Naive B cell (primary cell): Measurements from ENCODE around the gene GPR139. TPM values are rescaled to one million over a fixed set of nuclear protein-coding genes. Genes with fewer than 3 reads are reported as not detected.

ENCODE experiments used
- ATAC-seq, 2 donors: fragments of 150-1000 bp; cut with Tn5 transposase; 2 replicates each; pipeline ENCODE4 v1.10.0; 2021; ENCODE audit warnings: low read depth in 2 of 2, mild to moderate bottlenecking in 2 of 2, moderate library complexity in 2 of 2
- DNase-seq: peaks from one replicate; pipeline ENCODE4 v3.0.0; 2022
- H3K27ac Mint-ChIP-seq, 6 donors: one replicate each; pipeline ENCODE4 v1.8.0; 2020 to 2022; ENCODE audit warnings: mild to moderate bottlenecking in 6 of 6, mixed read lengths in 6 of 6, moderate library complexity in 5 of 6, inconsistent platforms in 2 of 6
- H3K27me3 Mint-ChIP-seq, 3 donors: one replicate each; pipeline ENCODE4 v1.8.0; 2021 to 2022; ENCODE audit warnings: mixed read lengths in 3 of 3, mild to moderate bottlenecking in 1 of 3
- H3K36me3 Mint-ChIP-seq, 2 donors: one replicate each; pipeline ENCODE4 v1.8.0; 2020 to 2022; ENCODE audit warnings: mixed read lengths in 2 of 2, inconsistent platforms in 1 of 2, mild to moderate bottlenecking in 1 of 2
- H3K4me1 Mint-ChIP-seq, 3 donors: one replicate each; pipeline ENCODE4 v1.8.0; 2020 to 2022; ENCODE audit warnings: mixed read lengths in 3 of 3, inconsistent platforms in 1 of 3, mild to moderate bottlenecking in 1 of 3, moderate library complexity in 1 of 3
- H3K4me3 Mint-ChIP-seq, 8 donors: one replicate each; pipeline ENCODE4 v1.8.0; 2020 to 2022; ENCODE audit warnings: mild to moderate bottlenecking in 8 of 8, mixed read lengths in 8 of 8, moderate library complexity in 8 of 8, inconsistent platforms in 2 of 8
- H3K9me3 Mint-ChIP-seq, 7 donors: one replicate each; pipeline ENCODE4 v1.8.0; 2020 to 2022; ENCODE audit warnings: mixed read lengths in 7 of 7, mild to moderate bottlenecking in 5 of 7, inconsistent platforms in 2 of 7, moderate library complexity in 1 of 7
- polyA plus RNA-seq, 6 donors: library from polyadenylated mRNA; unstranded; fragments of 300-500 nt; fragmentation: Illumina TruSeq; gene quantifications; one replicate each; pipeline ENCODE4 v1.2.3, GENCODE V29; 2021; ENCODE audit warnings: low read depth in 6 of 6

Gene GPR139
- polyA plus RNA-seq, 6 donors from 2014 or later = not detected

GRCh38 chr16:20042848-20043247 is 30.8 kb downstream of the GPR139 start:
- DNase-seq (no peak), ATAC-seq (no peak)
- H3K9me3 Mint-ChIP-seq = peaks cover 0 to 6% (median 0%) of the 10 kb centered on the region in 7 donors
- H3K4me1 Mint-ChIP-seq = no peaks in the 10 kb centered on the region
- no peak overlapping the region for H3K27ac Mint-ChIP-seq
- peaks cover 0 to 11% (median 6%) of the 10 kb centered on the region in 3 donors for H3K27me3 Mint-ChIP-seq
- H3K36me3 Mint-ChIP-seq = no peaks in the 10 kb centered on the region
- no peak overlapping the region for H3K4me3 Mint-ChIP-seq

GRCh38 chr16:20041924-20042596 is 31.6 kb downstream of the GPR139 start:
- no peak for DNase-seq
- Mint-ChIP-seq H3K4me3 (no peak overlapping the region), H3K36me3 (no peaks in the 10 kb centered on the region), H3K4me1 (no peaks in the 10 kb centered on the region), H3K27me3 (peaks cover 0 to 11% (median 5%) of the 10 kb centered on the region in 3 donors), H3K9me3 (peaks cover 0 to 6% (median 0%) of the 10 kb centered on the region in 7 donors), H3K27ac (no peak overlapping the region)
- no peak for ATAC-seq

GRCh38 chr16:20040011-20040410 is 33.7 kb downstream of the GPR139 start:
- no peaks in the 10 kb centered on the region for H3K4me1 Mint-ChIP-seq
- H3K36me3 Mint-ChIP-seq = no peaks in the 10 kb centered on the region
- ATAC-seq (no peak), DNase-seq (no peak)
- no peak overlapping the region for H3K27ac Mint-ChIP-seq
- H3K27me3 Mint-ChIP-seq = peaks cover 0 to 11% (median 9%) of the 10 kb centered on the region in 3 donors
- H3K4me3 Mint-ChIP-seq = no peak overlapping the region
- H3K9me3 Mint-ChIP-seq = peaks cover 0 to 16% (median 2%) of the 10 kb centered on the region in 7 donors

- Mint-ChIP-seq H3K27ac (no peak overlapping the region), H3K27me3 (peaks cover 0 to 12% (median 9%) of the 10 kb centered on the region in 3 donors), H3K4me3 (no peak overlapping the region), H3K9me3 (peaks cover 1 to 12% (median 6%) of the 10 kb centered on the region in 7 donors), H3K36me3 (peaks cover 0 to under 1% of the 10 kb centered on the region in 2 donors), H3K4me1 (no peaks in the 10 kb centered on the region)
- DNase-seq = no peak
- no peak for ATAC-seq
Measured at GRCh38 chr16:20029611-20030010, 44.1 kb downstream of the GPR139 start.

- DNase-seq (no peak), ATAC-seq (no peak)
- Mint-ChIP-seq H3K9me3 (peaks cover 1 to 14% (median 2%) of the 10 kb centered on the region in 7 donors), H3K27ac (no peak overlapping the region), H3K27me3 (peaks cover 0 to 9% (median 4%) of the 10 kb centered on the region in 3 donors), H3K36me3 (peaks cover 0 to 7% of the 10 kb centered on the region in 2 donors), H3K4me1 (no peaks in the 10 kb centered on the region), H3K4me3 (no peak overlapping the region)
Measured at GRCh38 chr16:20026361-20027072, 47.2 kb downstream of the GPR139 start.

GRCh38 chr16:20023190-20023589 is 50.5 kb downstream of the GPR139 start:
- ATAC-seq (no peak), DNase-seq (no peak)
- peaks cover 0 to 9% (median 4%) of the 10 kb centered on the region in 3 donors for H3K27me3 Mint-ChIP-seq

GRCh38 chr16:20020976-20021375 is 52.7 kb downstream of the GPR139 start:
- no peak overlapping the region for H3K27ac Mint-ChIP-seq
- ATAC-seq (no peak), DNase-seq (no peak)
- no peak overlapping the region for H3K4me3 Mint-ChIP-seq
- H3K4me1 Mint-ChIP-seq = no peaks in the 10 kb centered on the region
- H3K9me3 Mint-ChIP-seq = peaks cover 0 to 20% (median 3%) of the 10 kb centered on the region in 7 donors
- peaks cover 0 to under 1% (median 0%) of the 10 kb centered on the region in 3 donors for H3K27me3 Mint-ChIP-seq
- peaks cover 0 to 7% of the 10 kb centered on the region in 2 donors for H3K36me3 Mint-ChIP-seq

More at GRCh38 chr16:20023190-20023589, 50.5 kb downstream of the GPR139 start:
- Mint-ChIP-seq H3K27ac (no peak overlapping the region), H3K4me1 (no peaks in the 10 kb centered on the region), H3K9me3 (peaks cover 0 to 20% (median 3%) of the 10 kb centered on the region in 7 donors), H3K36me3 (peaks cover 0 to 7% of the 10 kb centered on the region in 2 donors), H3K4me3 (no peak overlapping the region)

GRCh38 chr16:20020083-20020482 is 53.6 kb downstream of the GPR139 start:
- no peaks in the 10 kb centered on the region for H3K4me1 Mint-ChIP-seq
- no peaks in the 10 kb centered on the region for H3K27me3 Mint-ChIP-seq
- DNase-seq (no peak), ATAC-seq (no peak)
- H3K27ac Mint-ChIP-seq = no peak overlapping the region
- H3K9me3 Mint-ChIP-seq = peaks cover 0 to 20% (median 3%) of the 10 kb centered on the region in 7 donors
- H3K4me3 Mint-ChIP-seq = no peak overlapping the region
- peaks cover 0 to 7% of the 10 kb centered on the region in 2 donors for H3K36me3 Mint-ChIP-seq

- peaks cover 0 to 13% (median 2%) of the 10 kb centered on the region in 7 donors for H3K9me3 Mint-ChIP-seq
- H3K27me3 Mint-ChIP-seq = peaks cover 0 to 7% (median 7%) of the 10 kb centered on the region in 3 donors
- ATAC-seq = no peak
Measured at GRCh38 chr16:20016234-20016633, 57.5 kb downstream of the GPR139 start.

GRCh38 chr16:20004931-20005330 is 68.8 kb downstream of the GPR139 start:
- ATAC-seq (no peak), DNase-seq (no peak)
- H3K4me3 Mint-ChIP-seq = no peak overlapping the region
- H3K36me3 Mint-ChIP-seq = no peaks in the 10 kb centered on the region
- H3K9me3 Mint-ChIP-seq = peaks cover 0 to 7% (median 3%) of the 10 kb centered on the region in 7 donors
- H3K27ac Mint-ChIP-seq = no peak overlapping the region
- H3K4me1 Mint-ChIP-seq = no peaks in the 10 kb centered on the region
- peaks cover 0 to 21% (median 0%) of the 10 kb centered on the region in 3 donors for H3K27me3 Mint-ChIP-seq

More at GRCh38 chr16:20016234-20016633, 57.5 kb downstream of the GPR139 start:
- H3K27ac Mint-ChIP-seq = no peak overlapping the region
- H3K4me1 Mint-ChIP-seq = no peaks in the 10 kb centered on the region
- H3K4me3 Mint-ChIP-seq = no peak overlapping the region
- H3K36me3 Mint-ChIP-seq = no peaks in the 10 kb centered on the region
- DNase-seq = no peak

GRCh38 chr16:20002936-20003335 is 70.8 kb downstream of the GPR139 start:
- Mint-ChIP-seq H3K27ac (no peak overlapping the region), H3K9me3 (peaks cover 0 to 6% (median 3%) of the 10 kb centered on the region in 7 donors), H3K36me3 (no peaks in the 10 kb centered on the region), H3K4me1 (no peaks in the 10 kb centered on the region), H3K27me3 (peaks cover 0 to 12% (median 0%) of the 10 kb centered on the region in 3 donors), H3K4me3 (no peak overlapping the region)
- no peak for DNase-seq
- ATAC-seq = no peak

- H3K4me3 Mint-ChIP-seq = no peak overlapping the region
- ATAC-seq (no peak), DNase-seq (no peak)
- H3K27ac Mint-ChIP-seq = no peak overlapping the region
- peaks cover 0 to 6% (median 3%) of the 10 kb centered on the region in 7 donors for H3K9me3 Mint-ChIP-seq
- H3K4me1 Mint-ChIP-seq = no peaks in the 10 kb centered on the region
- no peaks in the 10 kb centered on the region for H3K36me3 Mint-ChIP-seq
- peaks cover 0 to 5% (median 0%) of the 10 kb centered on the region in 3 donors for H3K27me3 Mint-ChIP-seq
Measured at GRCh38 chr16:20001856-20002707, 71.6 kb downstream of the GPR139 start.

- no peaks in the 10 kb centered on the region for H3K4me1 Mint-ChIP-seq
- DNase-seq (no peak), ATAC-seq (no peak)
- H3K4me3 Mint-ChIP-seq = no peak overlapping the region
- H3K9me3 Mint-ChIP-seq = peaks cover 0 to 5% (median 2%) of the 10 kb centered on the region in 7 donors
- H3K27me3 Mint-ChIP-seq = peaks cover 0 to 13% (median 5%) of the 10 kb centered on the region in 3 donors
- H3K27ac Mint-ChIP-seq = no peak overlapping the region
- no peaks in the 10 kb centered on the region for H3K36me3 Mint-ChIP-seq
Measured at GRCh38 chr16:19997734-19998133, 76.0 kb downstream of the GPR139 start.
